Mucosa of descending colon (tissue), 3 donors: ENCODE results near the gene LENG1. TPM values are rescaled to one million over a fixed set of nuclear protein-coding genes. Genes with fewer than 3 reads are reported as not detected.
"Not testable (repeated sequence)": the region's sequence is repeated elsewhere in the genome, so short reads cannot be mapped to it uniquely, and the experiment has no call there.

ENCODE experiments used
- ATAC-seq: fragments of 200-7000 bp; cut with Tn5 transposase; one replicate; pipeline ENCODE4 v1.9.1; 2020; ENCODE audit warnings: mild to moderate bottlenecking, moderate library complexity
- DNase-seq, 3 donors: peaks; one replicate each; pipeline ENCODE4 v3.0.0-alpha.2; 2020
- H3K36me3 ChIP-seq: fragments of 200-600 bp; one replicate; pipeline ENCODE4 v1.8.0; 2021; ENCODE audit warnings: low read depth, mild to moderate bottlenecking
- H3K4me1 ChIP-seq: fragments of 200-600 bp; one replicate; pipeline ENCODE4 v1.8.0; 2021; ENCODE audit warnings: low read depth, mild to moderate bottlenecking
- H3K4me3 ChIP-seq: fragments of 200-600 bp; one replicate; pipeline ENCODE4 v1.8.0; 2021; ENCODE audit warnings: mild to moderate bottlenecking
- H3K9me3 ChIP-seq: fragments of 200-600 bp; one replicate; pipeline ENCODE4 v1.8.0; 2021; ENCODE audit warnings: mild to moderate bottlenecking
- intact Hi-C, 2 donors: fragments of 100-400 bp; cut with DNase I in 1 of 2; cut with micrococcal nuclease in 1 of 2; formaldehyde crosslinking; loops; one replicate each; pipeline versions ENCODE4 v1.11.0 to v1.11.1; 2022; cut with DNase I, micrococcal nuclease
- long read RNA-seq, 2 donors: library from polyadenylated mRNA; unstranded; transcript quantifications; one replicate each; pipeline ENCODE4 v2.0.0, GENCODE V29; 2019 to 2021
- total RNA-seq, 3 donors: library from RNA; stranded (reverse); fragmentation: NEBNext Ultra II Directional in 2 of 3; extraction: Animal tissue kit (Norgen Biotek cat#: 25700) in 2 of 3; gene quantifications; one replicate each; pipeline versions ENCODE4 v1.2.1 to v1.2.4, GENCODE V29; 2021 to 2023
- TF ChIP-seq, protein P1 (sequence below): fragments of 200-600 bp; IDR thresholded peaks from one replicate; pipeline ENCODE4 v1.8.0; 2022; ENCODE audit warnings: antibody characterized with exemption, mild to moderate bottlenecking
- donor health status: DM: no; HTN: no; CAD: no; lungs with moderate emphysema.
- donor health status: DM: no; HTN: no; CAD: no.
- donor health status: DM: no; HTN: yes; CAD: no.

Gene LENG1
- 10 to 100 TPM in 1 of 3 donors, 1 to 10 TPM in 2; 7.5 to 10.8 (median 8.0) TPM for total RNA-seq
- long read RNA-seq, donor 1, transcript LENG1-201 (4 exons, 1,542 nt), result major isoform, 14 of 14 reads
- long read RNA-seq, donor 1, partial matches to known transcripts, result 0 of 14 reads
- long read RNA-seq, donor 1, other reads (novel, unspliced or antisense), result 0 of 14 reads
- long read RNA-seq, donor 2, transcript LENG1-201 (4 exons, 1,542 nt), result major isoform, 12 of 13 reads
- long read RNA-seq, donor 2, partial matches to known transcripts, result 1 of 13 reads
- long read RNA-seq, donor 2, other reads (novel, unspliced or antisense), result 0 of 13 reads

DNA sequence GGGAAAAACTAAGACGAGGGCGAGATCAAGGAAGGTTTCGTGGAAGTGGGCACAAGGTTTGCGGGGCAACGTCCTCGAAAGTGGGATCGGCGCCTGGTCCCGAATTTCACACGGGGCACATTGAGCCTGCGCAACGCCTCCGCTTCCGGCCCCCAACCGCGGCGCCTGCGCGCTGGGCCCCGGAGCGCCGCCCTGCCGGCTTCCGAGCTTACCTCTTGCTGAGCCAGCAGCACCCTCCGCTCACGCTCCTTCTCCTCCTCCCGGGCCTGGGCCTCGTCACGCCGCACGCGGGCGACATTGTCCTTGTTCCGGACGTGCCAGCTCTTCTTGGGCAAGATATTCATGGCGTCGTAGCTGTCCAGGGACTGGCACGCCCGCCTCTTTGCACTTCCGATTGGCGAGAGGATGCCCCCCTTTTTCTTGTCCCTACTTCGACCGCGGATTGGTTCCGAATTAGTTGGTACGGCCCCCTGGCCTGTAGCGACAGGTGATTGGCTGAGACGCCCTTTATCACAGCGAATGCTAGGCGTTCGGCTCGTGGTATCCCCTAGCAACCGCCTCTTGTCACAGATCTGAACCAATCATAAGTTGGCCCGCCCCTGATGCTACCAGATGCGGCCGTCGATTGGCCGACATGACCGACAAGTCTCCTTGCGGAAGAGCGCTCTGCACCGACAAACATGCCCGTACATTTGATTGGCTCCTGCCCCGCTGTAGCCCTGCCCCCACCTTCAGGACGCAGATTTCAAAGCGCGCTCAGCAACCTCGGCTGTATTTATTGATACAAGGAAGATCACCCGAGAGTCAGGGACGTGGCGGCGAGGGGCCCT is at the start of gene LENG1:
TSS of gene LENG1 (minus strand) at position 370 of the 830 bp plus-strand sequence. CDS start at position 344, 26 bp downstream.
- H3K4me1 ChIP-seq, result peaks cover 50% of the 10 kb centered on the region
- no peaks in the 10 kb centered on the region for H3K9me3 ChIP-seq
- peaks cover 7% of the 10 kb centered on the region for H3K36me3 ChIP-seq
- peak within 1 kb of the TSS; percentile 43 for H3K4me3 ChIP-seq
- DNase-seq (peak; percentile 98 to 100 (median 100)), ATAC-seq (peak; percentile 82)
- intact Hi-C loops, result no loop called here
- TF ChIP-seq, protein P1, sequence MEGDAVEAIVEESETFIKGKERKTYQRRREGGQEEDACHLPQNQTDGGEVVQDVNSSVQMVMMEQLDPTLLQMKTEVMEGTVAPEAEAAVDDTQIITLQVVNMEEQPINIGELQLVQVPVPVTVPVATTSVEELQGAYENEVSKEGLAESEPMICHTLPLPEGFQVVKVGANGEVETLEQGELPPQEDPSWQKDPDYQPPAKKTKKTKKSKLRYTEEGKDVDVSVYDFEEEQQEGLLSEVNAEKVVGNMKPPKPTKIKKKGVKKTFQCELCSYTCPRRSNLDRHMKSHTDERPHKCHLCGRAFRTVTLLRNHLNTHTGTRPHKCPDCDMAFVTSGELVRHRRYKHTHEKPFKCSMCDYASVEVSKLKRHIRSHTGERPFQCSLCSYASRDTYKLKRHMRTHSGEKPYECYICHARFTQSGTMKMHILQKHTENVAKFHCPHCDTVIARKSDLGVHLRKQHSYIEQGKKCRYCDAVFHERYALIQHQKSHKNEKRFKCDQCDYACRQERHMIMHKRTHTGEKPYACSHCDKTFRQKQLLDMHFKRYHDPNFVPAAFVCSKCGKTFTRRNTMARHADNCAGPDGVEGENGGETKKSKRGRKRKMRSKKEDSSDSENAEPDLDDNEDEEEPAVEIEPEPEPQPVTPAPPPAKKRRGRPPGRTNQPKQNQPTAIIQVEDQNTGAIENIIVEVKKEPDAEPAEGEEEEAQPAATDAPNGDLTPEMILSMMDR, result peak; percentile 18

DNA sequence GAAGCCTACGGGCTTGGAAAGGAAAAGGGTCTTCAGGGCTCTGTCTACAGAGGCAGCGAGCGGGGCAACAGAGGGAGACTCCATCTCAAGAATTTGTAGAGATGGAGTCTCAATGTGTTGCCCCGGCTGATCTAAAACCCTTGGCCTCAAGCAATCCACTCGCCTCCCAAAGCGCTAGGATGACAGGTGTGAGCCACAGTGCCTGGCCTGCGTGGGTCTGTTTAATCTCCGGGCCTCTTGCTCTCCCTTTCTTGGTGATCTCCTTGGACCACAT is 49.2 kb upstream of the LENG1 start:
- DNase-seq (no peak), ATAC-seq (no peak)
- Histone ChIP-seq H3K4me1 (peaks cover 66% of the 10 kb centered on the region), H3K4me3 (no peak overlapping the region), H3K36me3 (peaks cover 7% of the 10 kb centered on the region), H3K9me3 (no peaks in the 10 kb centered on the region)
- TF ChIP-seq, protein P1, result no peak
- intact Hi-C loops, result no loop called here

DNA sequence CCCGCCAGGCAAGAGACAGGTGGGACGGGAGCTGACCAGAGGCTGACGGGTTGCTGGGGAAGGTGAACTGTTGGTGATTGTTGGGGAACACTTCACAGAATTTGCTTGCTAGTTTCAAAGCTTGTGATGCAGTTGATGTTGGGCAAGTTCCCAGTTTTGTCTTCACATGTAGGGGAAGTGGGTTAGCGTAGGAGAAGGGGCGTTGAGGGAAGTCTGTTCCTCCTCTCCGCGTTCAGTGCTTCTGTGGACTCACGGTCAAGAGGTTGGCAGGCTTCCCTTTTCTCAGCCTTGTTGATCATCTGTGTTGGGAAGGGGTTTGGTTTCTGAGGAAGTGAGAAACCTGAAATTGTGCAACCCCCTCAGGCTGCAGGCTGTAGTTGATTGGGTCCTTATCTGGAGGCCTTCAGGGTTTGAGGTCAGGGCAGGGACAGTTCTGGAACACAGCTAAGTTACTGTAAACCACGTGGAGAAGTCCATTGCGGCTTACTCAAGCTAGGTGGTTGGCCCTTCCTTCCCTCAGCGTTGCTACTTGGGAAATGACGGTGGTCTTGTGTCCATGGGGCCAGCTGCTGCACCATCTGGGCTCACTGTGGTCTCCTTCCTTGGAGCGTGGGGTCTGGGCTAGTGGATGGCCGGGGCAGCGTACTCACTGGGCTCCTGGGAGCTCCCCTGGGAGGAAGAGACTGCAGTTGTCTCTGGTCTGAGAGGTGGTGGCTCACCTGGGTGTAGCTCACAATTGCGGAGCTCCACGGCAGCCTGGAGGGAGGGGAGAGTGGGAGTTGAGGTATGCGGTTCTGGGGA is 48.7 kb upstream of the LENG1 start:
- intact Hi-C loops, result no loop called here
- peak; percentile 7 for ATAC-seq
- H3K4me3 ChIP-seq, result no peak overlapping the region
- peaks cover 72% of the 10 kb centered on the region for H3K4me1 ChIP-seq
- no peaks in the 10 kb centered on the region for H3K9me3 ChIP-seq
- peak; percentile 43 to 64 (median 61) for DNase-seq
- H3K36me3 ChIP-seq, result peaks cover 7% of the 10 kb centered on the region
- TF ChIP-seq, protein P1, result no peak

DNA sequence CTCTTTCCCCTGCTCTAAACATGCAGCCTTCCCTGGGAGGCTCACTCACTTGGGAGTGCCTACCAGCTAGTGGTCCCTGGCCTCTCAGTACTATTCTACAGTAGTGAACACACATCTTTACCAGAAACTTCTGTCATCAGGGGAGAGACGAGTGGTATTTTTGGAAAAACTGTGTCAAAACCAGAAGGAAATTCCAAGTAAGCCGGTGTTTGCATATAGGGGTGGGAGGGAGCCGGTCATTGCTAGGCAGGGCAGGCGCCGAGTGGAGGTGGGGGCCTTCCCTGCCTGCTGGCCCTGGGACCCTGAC is 48.1 kb upstream of the LENG1 start:
- Histone ChIP-seq H3K4me3 (no peak overlapping the region), H3K36me3 (peaks cover 7% of the 10 kb centered on the region), H3K4me1 (peaks cover 77% of the 10 kb centered on the region), H3K9me3 (no peaks in the 10 kb centered on the region)
- intact Hi-C loops, result no loop called here
- peak in 1 of 3 donors; percentile 32 for DNase-seq
- TF ChIP-seq, protein P1, result no peak
- ATAC-seq, result no peak

DNA sequence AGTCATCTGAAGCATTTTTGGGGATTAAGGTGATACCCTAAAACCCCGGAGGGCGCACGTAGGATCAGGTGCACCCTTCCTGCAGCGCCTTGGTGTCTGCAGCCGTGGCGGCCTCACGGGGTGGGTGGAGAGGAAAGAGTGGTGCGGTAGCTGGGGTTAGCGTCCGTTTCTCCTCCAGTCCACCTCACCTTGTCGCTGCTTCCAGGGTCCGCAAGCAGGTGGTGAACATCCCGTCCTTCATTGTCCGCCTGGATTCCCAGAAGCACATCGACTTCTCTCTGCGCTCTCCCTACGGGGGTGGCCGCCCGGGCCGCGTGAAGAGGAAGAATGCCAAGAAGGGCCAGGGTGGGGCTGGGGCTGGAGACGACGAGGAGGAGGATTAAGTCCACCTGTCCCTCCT is 47.7 kb upstream of the LENG1 start:
- H3K4me3 ChIP-seq, ATAC-seq, intact Hi-C loops, H3K36me3 ChIP-seq, H3K9me3 ChIP-seq: not testable (repeated sequence)
- peak in 1 of 3 donors; percentile 29 for DNase-seq
- H3K4me1 ChIP-seq, result peaks cover 82% of the 10 kb centered on the region

DNA sequence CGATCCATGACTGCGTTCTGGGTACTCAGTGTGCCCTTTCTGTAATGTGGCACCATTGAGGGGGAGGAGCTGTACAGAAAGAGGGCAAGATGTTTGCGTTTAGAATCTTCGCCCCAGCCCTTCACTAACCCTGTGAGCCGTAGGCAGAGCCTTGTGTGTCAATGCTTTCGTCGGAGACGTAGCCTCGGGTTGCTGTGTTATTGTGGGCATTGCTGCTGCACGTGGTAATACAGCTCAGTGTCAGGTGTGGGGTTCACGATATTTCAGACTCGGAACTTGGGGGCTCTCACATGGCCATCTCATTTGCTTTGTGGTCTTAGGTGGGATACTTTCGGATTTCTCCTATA is 47.3 kb upstream of the LENG1 start:
- Histone ChIP-seq H3K4me1 (peaks cover 86% of the 10 kb centered on the region), H3K9me3 (no peaks in the 10 kb centered on the region), H3K36me3 (peaks cover 7% of the 10 kb centered on the region), H3K4me3 (no peak overlapping the region)
- intact Hi-C loops, result no loop called here
- DNase-seq, result no peak
- TF ChIP-seq, protein P1, result no peak
- ATAC-seq, result no peak
